G401 (cell line): ENCODE data around the gene PPP1R18. TPM values are rescaled to one million over a fixed set of nuclear protein-coding genes. Genes with fewer than 3 reads are reported as not detected.

Experiments
- DNase-seq: peaks from one replicate; pipeline ENCODE4 v3.0.0-alpha.2; 2015; ENCODE audit warnings: low spot score
- in situ Hi-C: cut with HindIII; loops from 2 replicates; pipeline ENCODE4 v1.10.0; 2016; ENCODE audit warnings: low sequenced_read_pairs, mixed read lengths
- total RNA-seq: library from RNA; depleted of rRNA; stranded (reverse); fragments of >200 nt; shearing (Covaris generic); gene quantifications from 2 replicates; pipeline ENCODE4 v1.2.3, GENCODE V29; 2014

Gene PPP1R18
- total RNA-seq, 1 experiment from 2014 or later = 53.7 TPM

GRCh38 chr6:30691208-30691847, 4.9 kb upstream of the PPP1R18 start:
- peak; percentile 17 for DNase-seq
- in situ Hi-C loops = no loop called here

GRCh38 chr6:30690403-30691207, 4.2 kb upstream of the PPP1R18 start, which contains the start of gene NRM:
TSS of gene NRM (minus strand) at chr6:30690984. CDS start at chr6:30690974, 10 bp downstream.
- peak; percentile 84 for DNase-seq
- in situ Hi-C loops = no loop called here

- DNase-seq = no peak
- in situ Hi-C loops = no loop called here
Measured at GRCh38 chr6:30689985-30690384, 3.5 kb upstream of the PPP1R18 start.

GRCh38 chr6:30689022-30689865, 2.8 kb upstream of the PPP1R18 start:
- in situ Hi-C loops = no loop called here
- DNase-seq = no peak

- DNase-seq = no peak
- in situ Hi-C loops = no loop called here
Measured at GRCh38 chr6:30688569-30688968, 2.1 kb upstream of the PPP1R18 start.

GRCh38 chr6:30687659-30688431, 1.4 kb upstream of the PPP1R18 start:
- in situ Hi-C loops = no loop called here
- DNase-seq = peak; percentile 33

- in situ Hi-C loops = no loop called here
- DNase-seq = peak; percentile 63
Measured at GRCh38 chr6:30686908-30687658, 638 bp upstream of the PPP1R18 start.

- no peak for DNase-seq
- in situ Hi-C loops = no loop called here
Measured at GRCh38 chr6:30685157-30686008, 1.1 kb downstream of the PPP1R18 start.

GRCh38 chr6:30684386-30685156, 1.9 kb downstream of the PPP1R18 start:
- DNase-seq = no peak
- in situ Hi-C loops = no loop called here

GRCh38 chr6:30683980-30684338, 2.5 kb downstream of the PPP1R18 start:
- in situ Hi-C loops = no loop called here
- DNase-seq = no peak

GRCh38 chr6:30683183-30683979, 3.1 kb downstream of the PPP1R18 start:
- no peak for DNase-seq
- in situ Hi-C loops = no loop called here

GRCh38 chr6:30682143-30683117, 4.0 kb downstream of the PPP1R18 start:
- in situ Hi-C loops = no loop called here
- DNase-seq = no peak

GRCh38 chr6:30681766-30682142, 4.7 kb downstream of the PPP1R18 start:
- in situ Hi-C loops = no loop called here
- DNase-seq = no peak

GRCh38 chr6:30679765-30680535, 6.5 kb downstream of the PPP1R18 start:
- in situ Hi-C loops = no loop called here
- DNase-seq = peak; percentile 19
